ENCODE measurements around the gene MS4A6E.

DNA sequence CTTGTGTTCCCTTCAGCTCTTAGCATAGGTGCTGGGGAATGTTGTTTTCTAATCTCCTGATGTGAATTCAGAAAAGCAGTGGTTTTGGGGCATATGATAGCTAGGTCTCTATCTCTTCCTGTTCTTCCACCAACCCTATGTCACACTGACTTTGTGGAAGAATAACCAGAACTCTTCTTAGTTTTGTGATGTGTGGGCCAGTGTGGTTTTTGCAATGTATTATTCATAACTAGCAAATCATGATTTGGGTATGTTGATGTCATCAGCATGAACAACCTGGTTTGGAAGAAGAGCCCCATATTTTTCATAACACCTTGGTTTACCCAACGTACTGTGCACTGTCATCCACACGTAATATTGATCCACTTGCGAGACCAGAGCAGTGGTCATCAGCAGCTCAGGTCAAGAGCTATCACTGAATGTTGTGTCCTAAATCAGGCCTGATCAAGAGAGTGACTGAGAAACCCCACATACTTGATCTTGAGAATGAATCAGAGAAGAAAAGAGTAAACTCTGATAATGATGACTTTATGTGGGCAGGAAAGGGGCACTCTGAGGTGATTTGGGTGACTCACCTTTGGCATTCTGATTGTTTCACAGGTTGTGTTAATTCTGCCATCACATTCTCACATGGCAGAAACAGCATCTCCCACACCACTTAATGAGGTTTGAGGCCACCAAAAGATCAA lies 19.4 kb upstream of the MS4A6E start:
- TF ChIP-seq, protein P1, sequence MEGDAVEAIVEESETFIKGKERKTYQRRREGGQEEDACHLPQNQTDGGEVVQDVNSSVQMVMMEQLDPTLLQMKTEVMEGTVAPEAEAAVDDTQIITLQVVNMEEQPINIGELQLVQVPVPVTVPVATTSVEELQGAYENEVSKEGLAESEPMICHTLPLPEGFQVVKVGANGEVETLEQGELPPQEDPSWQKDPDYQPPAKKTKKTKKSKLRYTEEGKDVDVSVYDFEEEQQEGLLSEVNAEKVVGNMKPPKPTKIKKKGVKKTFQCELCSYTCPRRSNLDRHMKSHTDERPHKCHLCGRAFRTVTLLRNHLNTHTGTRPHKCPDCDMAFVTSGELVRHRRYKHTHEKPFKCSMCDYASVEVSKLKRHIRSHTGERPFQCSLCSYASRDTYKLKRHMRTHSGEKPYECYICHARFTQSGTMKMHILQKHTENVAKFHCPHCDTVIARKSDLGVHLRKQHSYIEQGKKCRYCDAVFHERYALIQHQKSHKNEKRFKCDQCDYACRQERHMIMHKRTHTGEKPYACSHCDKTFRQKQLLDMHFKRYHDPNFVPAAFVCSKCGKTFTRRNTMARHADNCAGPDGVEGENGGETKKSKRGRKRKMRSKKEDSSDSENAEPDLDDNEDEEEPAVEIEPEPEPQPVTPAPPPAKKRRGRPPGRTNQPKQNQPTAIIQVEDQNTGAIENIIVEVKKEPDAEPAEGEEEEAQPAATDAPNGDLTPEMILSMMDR (IDR thresholded peaks at IDR 0.05 in 4 of 5, conservative IDR thresholded peaks at IDR 0.05 in 1 of 5) = no peak
- no peak for TF ChIP-seq POLR2A (IDR thresholded peaks at IDR 0.05)

Data from gastrocnemius medialis (tissue), 4 donors.